ENCODE measurements around the gene FOXD4L4. TPM values are rescaled to one million over a fixed set of nuclear protein-coding genes. Genes with fewer than 3 reads are reported as not detected.
"Not testable (repeated sequence)": the region's sequence is repeated elsewhere in the genome, so short reads cannot be mapped to it uniquely, and the experiment has no call there.

FOXD4L4 gene
- total RNA-seq (under 1 TPM in 1 of 4 donors, not detected in 3; 0.16 TPM), polyA plus RNA-seq (under 1 TPM in 1 of 3 donors, not detected in 2; 0.07 TPM)

DNA sequence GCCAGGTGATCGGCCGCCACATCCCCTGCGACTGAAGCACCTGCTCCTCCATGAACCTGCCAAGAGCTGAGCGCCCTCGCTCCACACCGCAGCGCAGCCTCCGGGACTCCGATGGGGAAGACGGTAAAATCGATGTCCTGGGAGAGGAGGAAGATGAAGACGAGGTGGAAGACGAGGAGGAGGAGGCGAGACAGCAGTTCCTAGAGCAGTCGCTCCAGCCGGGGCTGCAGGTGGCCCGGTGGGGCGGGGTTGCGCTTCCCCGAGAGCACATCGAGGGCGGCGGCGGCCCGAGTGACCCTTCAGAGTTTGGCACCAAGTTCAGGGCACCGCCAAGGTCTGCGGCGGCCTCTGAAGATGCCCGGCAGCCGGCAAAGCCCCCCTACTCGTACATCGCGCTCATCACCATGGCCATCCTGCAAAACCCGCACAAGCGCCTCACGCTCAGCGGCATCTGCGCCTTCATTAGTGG, at the start of gene FOXD4L4:
FOXD4L4 (plus strand) TSS at position 51 of the 469 bp plus-strand sequence; CDS start at position 51, 0 bp downstream.
- intact Hi-C loops (cut with DNase I); H3K27ac ChIP-seq; DNase-seq; H3K36me3 ChIP-seq; H3K4me3 ChIP-seq; H3K4me1 ChIP-seq; H3K9me3 ChIP-seq; H3K27me3 ChIP-seq: not testable (repeated sequence)
- WGBS, 2 donors = 13 to 17% methylated on average over 20 to 21 of the region's 38 CpGs

DNA sequence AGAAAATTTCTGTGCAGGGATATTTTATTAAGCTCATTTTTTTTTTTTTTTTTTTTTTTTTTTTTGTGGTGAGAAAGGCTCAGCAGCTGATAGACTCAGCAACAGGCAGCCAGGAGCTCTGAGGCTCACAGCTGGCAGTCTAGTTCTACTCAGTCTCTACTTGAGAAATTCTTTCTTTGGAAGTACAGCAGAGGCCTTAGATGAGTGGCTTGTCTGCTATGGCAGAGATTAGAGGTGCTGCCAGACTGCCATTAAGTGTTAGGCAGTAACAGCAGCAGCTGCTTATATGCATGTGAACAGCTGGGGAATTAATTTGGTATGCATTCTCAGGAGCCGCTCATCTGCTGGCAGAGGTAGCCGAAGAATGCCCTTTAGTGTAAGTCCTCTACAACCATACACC, 33.4 kb upstream of the FOXD4L4 start:
- intact Hi-C loops (cut with DNase I) = not testable (repeated sequence)

DNA sequence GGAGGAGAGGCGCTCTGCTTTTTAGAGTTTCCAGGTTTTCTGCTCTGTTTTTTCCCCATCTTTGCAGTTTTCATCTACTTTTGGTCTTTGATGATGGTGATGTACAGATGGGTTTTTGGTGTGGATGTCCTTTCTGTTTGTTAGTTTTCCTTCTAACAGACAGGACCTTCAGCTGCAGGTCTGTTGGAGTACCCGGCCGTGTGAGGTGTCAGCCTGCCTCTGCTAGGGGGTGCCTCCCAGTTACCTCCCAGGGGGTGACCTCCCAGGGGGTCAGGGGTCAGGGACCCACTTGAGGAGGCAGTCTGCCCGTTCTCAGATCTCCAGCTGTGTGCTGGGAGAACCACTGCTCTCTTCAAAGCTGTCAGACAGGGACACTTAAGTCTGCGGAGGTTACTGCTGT, 22.5 kb upstream of the FOXD4L4 start:
- DNase-seq; intact Hi-C loops (cut with DNase I); H3K27me3 ChIP-seq; H3K9me3 ChIP-seq; H3K4me1 ChIP-seq; H3K27ac ChIP-seq; H3K4me3 ChIP-seq; H3K36me3 ChIP-seq: not testable (repeated sequence)
- whole genome bisulfite sequencing, 2 donors = 83 to 88% methylated on average over 3 of the region's 5 CpGs

More for the DNA sequence above, 33.4 kb upstream of the FOXD4L4 start:
- not testable (repeated sequence) for H3K27me3 ChIP-seq, H3K4me3 ChIP-seq, H3K9me3 ChIP-seq, H3K27ac ChIP-seq, H3K4me1 ChIP-seq, DNase-seq, H3K36me3 ChIP-seq
- 100% methylated on average over 1 of the region's 2 CpGs for WGBS, 2 donors

DNA sequence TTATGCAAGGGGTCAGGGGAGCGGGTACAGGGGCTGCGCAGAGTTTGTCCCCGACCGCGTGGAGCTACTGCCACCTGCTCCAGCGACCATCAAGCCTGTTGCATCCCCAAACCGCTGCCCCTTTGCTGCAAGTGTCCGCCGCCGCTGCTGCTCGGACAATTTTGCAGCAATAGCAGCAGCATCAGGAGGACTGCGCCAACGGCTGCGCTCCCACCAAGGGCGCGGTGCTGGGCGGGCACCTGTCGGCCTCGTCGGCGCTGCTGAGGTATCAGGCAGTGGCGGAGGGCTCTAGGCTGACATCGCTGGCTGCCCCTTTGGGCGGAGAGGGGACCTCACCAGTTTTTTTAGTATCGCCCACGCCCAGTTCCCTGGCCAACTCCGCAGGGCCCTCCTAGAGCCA, 1.2 kb downstream of the FOXD4L4 start:
- intact Hi-C loops (cut with DNase I); H3K27ac ChIP-seq; H3K36me3 ChIP-seq; H3K27me3 ChIP-seq; H3K4me3 ChIP-seq; H3K4me1 ChIP-seq; H3K9me3 ChIP-seq; DNase-seq: not testable (repeated sequence)
- 3 to 6% methylated on average over 5 of the region's 27 CpGs for WGBS, 2 donors

Other genes starting within 250 kb of the FOXD4L4 start
- 10 to 100 TPM; 24.6 to 38.5 (median 29.5) TPM for gene ZNG1E, start 61.2 kb upstream of the FOXD4L4 start, total RNA-seq
- gene ZNG1E, start 61.2 kb upstream of the FOXD4L4 start, polyA plus RNA-seq = 10 to 100 TPM; 16.8 to 36.8 (median 34.9) TPM